ENCODE results near the gene RRP9.

Gene RRP9

DNA sequence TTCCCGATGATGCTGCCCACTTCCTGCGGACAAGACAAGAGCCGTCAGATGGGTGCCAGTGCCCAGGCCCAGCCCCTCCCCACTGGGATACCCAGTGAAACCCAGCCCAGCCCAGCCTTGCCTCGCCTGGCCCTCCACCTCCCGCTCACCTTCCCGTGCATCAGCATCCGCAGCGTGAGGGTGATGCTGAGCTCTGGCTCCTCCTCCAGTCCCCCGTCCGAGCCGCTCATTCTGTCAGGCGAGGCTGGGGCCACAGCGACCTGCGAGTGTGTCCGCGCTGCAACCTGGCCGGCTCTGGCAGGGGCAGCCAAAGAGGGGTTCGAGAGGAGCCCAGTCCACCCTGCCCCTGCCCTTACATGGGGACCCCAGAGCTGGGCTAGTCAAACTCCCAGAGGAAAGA is 19.3 kb upstream of the RRP9 start:
- DNase-seq (ENCODE audit: low read depth): no peak
- no peak overlapping the region for H3K4me3 ChIP-seq (ENCODE audit: low read depth, low read length)
- TF ChIP-seq CTCF (IDR thresholded peaks at IDR 0.05; ENCODE audit: low read depth, low read length, missing control alignments): no peak
- in situ Hi-C loops (cut with HindIII; ENCODE audit: low sequenced_read_pairs): no loop called here

DNA sequence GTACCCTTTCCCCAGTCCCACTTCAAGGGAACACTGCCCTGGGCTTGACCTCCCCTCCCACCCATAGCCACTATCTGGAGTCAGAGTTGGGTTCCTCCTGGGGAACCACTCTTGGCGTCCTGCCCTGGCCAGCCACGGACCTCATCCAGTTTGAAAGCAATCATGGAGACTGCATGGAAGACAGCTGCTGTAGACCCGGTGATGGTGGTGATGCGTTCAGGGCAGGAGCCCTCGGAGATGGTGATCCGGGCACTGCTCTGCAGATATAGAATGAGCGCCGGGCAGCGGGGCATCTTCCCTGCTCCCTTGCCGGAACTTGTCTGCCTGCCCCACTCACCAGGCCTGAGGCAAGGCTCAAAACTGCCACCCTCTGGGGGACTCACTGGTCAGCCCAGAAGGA is 18.7 kb upstream of the RRP9 start:
- TF ChIP-seq CTCF (IDR thresholded peaks at IDR 0.05; ENCODE audit: low read depth, low read length, missing control alignments): no peak
- in situ Hi-C loops (cut with HindIII; ENCODE audit: low sequenced_read_pairs): no loop called here
- no peak for DNase-seq (ENCODE audit: low read depth)
- H3K4me3 ChIP-seq (ENCODE audit: low read depth, low read length): no peak overlapping the region

GRCh38 chr3:51959651-51960050 is 17.9 kb upstream of the RRP9 start:
- DNase-seq (ENCODE audit: low read depth): no peak
- in situ Hi-C loops (cut with HindIII; ENCODE audit: low sequenced_read_pairs): no loop called here
- no peak for TF ChIP-seq CTCF (IDR thresholded peaks at IDR 0.05; ENCODE audit: low read depth, low read length, missing control alignments)
- no peak overlapping the region for H3K4me3 ChIP-seq (ENCODE audit: low read depth, low read length)

DNA sequence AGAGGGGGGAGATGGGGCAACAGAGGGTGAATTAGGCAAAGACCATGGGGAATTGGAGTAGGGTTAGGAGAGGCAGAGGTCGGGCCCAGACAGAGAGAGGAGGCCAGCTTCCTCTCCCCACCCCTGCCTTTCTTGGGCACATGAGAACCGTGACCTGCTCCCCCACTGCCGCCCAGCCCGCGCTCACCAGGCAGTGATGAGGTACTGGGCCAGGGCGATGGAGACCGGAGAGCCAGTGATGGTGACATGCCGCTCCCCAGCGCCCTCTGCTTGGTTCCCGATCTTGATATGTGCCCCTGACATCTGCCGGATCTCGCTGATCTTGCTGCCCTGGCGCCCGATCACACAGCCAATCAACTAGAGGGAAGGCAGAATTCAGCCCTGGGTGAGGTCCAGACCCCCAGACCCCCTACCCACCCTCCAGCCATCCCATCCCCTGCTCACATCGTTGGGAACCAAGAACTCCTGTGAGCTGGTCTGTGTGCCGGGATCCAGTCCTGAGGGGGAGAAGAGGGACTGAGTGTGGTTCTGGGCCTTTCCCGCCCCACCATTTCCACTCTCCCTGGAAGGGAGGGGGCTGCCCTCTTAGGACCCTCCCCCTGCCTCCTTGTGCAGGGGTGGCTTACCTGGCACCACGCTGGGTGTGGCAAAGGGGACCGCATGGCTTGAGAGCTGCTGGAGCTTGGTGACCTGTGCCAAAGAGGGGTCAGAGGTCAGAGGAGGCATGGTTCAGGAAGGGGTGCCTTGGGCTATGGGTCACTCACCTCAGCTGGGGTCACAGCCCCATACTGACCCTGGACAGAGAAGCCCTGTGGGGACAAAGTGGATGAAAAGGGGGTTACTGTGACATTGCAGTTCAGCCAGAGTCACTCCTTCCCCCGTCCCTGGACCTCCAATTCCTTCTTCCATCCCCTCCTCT is 17.2 kb upstream of the RRP9 start:
- no peak overlapping the region for H3K4me3 ChIP-seq (ENCODE audit: low read depth, low read length)
- in situ Hi-C loops (cut with HindIII; ENCODE audit: low sequenced_read_pairs): no loop called here
- no peak for DNase-seq (ENCODE audit: low read depth)
- no peak for TF ChIP-seq CTCF (IDR thresholded peaks at IDR 0.05; ENCODE audit: low read depth, low read length, missing control alignments)

GRCh38 chr3:51957520-51958205 is 16.0 kb upstream of the RRP9 start:
- DNase-seq (ENCODE audit: low read depth): no peak
- in situ Hi-C loops (cut with HindIII; ENCODE audit: low sequenced_read_pairs): no loop called here
- no peak overlapping the region for H3K4me3 ChIP-seq (ENCODE audit: low read depth, low read length)
- TF ChIP-seq CTCF (IDR thresholded peaks at IDR 0.05; ENCODE audit: low read depth, low read length, missing control alignments): no peak

- in situ Hi-C loops (cut with HindIII; ENCODE audit: low sequenced_read_pairs): no loop called here
- TF ChIP-seq CTCF (IDR thresholded peaks at IDR 0.05; ENCODE audit: low read depth, low read length, missing control alignments): peak; percentile 57
- H3K4me3 ChIP-seq (ENCODE audit: low read depth, low read length): peak overlapping the region; percentile 26
- DNase-seq (ENCODE audit: low read depth): no peak
These were observed 14.4 kb upstream of the RRP9 start for GRCh38 chr3:51955893-51956770.

Data from astrocyte of the cerebellum (primary cell).